ENCODE results near the gene FMO4.
"Not testable (repeated sequence)": the region's sequence is repeated elsewhere in the genome, so short reads cannot be mapped to it uniquely, and the experiment has no call there.

DNA sequence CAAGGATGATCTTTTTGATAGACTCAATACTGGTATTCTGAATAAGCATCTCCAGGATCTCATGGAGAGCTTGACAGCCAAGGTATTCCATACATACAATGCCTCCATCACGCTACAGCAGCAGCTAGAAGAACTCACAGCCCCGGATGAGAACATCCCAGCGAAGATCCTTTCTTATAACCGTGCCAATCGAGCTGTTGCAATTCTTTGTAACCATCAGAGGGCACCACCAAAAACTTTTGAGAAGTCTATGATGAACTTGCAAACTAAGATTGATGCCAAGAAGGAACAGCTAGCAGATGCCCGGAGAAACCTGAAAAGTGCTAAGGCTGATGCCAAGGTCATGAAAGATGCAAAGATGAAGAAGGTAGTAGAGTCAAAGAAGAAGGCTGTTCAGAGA, 25.4 kb downstream of the FMO4 start:
- TF ChIP-seq EZH2 (IDR thresholded peaks at IDR 0.05; ENCODE audit: insufficient read depth, poor library complexity, severe bottlenecking); EZH2phosphoT487 (IDR thresholded peaks at IDR 0.05; ENCODE audit: insufficient read depth, low read depth): not testable (repeated sequence)
